ENCODE data around the gene SNAPC1.

Gene SNAPC1

DNA sequence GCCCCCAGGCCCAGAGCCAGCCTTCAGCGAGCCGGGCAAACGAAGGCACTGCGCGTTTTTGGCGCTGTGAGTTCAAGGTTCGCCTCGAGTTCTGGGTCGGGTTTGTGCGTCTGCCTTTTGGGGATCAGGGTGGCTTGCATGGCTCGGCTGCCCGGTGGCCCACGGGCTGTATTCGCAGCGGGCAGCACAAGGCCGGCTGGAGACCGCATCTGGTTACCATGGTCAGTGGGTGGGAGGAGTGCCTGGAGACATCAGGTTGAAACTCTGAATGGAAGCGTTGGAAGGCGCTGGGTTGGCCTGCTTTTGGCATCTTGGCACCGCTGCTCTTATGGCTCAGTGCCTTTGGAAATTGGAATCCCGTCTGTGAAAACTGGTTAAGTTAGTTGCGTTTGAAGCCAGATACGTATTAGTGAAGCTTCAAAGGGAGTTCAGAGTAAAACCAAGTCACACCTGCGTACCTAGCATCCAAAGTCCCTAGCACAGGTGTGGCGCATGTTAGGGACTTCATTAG lies 50.9 kb downstream of the SNAPC1 start:
- Mint-ChIP-seq H3K4me3 (peak overlapping the region; percentile 73), H3K9me3 (no peaks in the 10 kb centered on the region), H3K27ac (no peak overlapping the region), H3K27me3 (peaks cover 61% of the 10 kb centered on the region), H3K36me3 (ENCODE audit: low read depth) (no peaks in the 10 kb centered on the region), H3K4me1 (ENCODE audit: low read depth) (peaks cover 11% of the 10 kb centered on the region)

- Mint-ChIP-seq H3K27ac (no peak overlapping the region), H3K4me3 (no peak overlapping the region), H3K9me3 (no peaks in the 10 kb centered on the region), H3K27me3 (peaks cover 20% of the 10 kb centered on the region), H3K36me3 (ENCODE audit: low read depth) (no peaks in the 10 kb centered on the region), H3K4me1 (ENCODE audit: low read depth) (no peaks in the 10 kb centered on the region)
Observed at GRCh38 chr14:61822458-61822857, 60.2 kb downstream of the SNAPC1 start.

DNA sequence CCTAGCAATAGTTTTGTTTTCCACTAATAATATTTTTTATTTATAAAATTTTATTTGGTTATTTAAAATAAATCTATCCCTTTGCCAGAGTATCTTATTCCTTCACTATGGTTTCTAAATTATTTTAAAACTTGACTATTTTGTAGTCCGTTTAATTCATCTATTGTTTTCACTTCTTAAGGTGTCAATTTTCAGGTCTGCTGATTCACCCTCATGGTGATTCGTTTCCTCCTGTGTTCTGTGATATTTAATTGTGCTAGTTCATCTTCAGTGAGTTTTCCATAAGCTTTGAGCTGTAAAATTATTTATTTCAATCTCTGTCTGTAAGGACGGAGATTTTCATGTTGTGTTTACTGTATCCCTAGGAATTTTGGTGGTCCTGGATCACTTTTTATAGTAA lies 70.6 kb downstream of the SNAPC1 start:
- no peaks in the 10 kb centered on the region for H3K9me3 Mint-ChIP-seq
- no peak overlapping the region for H3K27ac Mint-ChIP-seq
- no peak overlapping the region for H3K4me3 Mint-ChIP-seq
- H3K36me3 Mint-ChIP-seq (ENCODE audit: low read depth): no peaks in the 10 kb centered on the region
- H3K4me1 Mint-ChIP-seq (ENCODE audit: low read depth): peaks cover 11% of the 10 kb centered on the region
- no peaks in the 10 kb centered on the region for H3K27me3 Mint-ChIP-seq

- no peak overlapping the region for H3K4me3 Mint-ChIP-seq
- no peaks in the 10 kb centered on the region for H3K27me3 Mint-ChIP-seq
- H3K27ac Mint-ChIP-seq: no peak overlapping the region
- no peaks in the 10 kb centered on the region for H3K36me3 Mint-ChIP-seq (ENCODE audit: low read depth)
- H3K9me3 Mint-ChIP-seq: no peaks in the 10 kb centered on the region
- peaks cover 11% of the 10 kb centered on the region for H3K4me1 Mint-ChIP-seq (ENCODE audit: low read depth)
Observed at GRCh38 chr14:61836184-61836583, 74.0 kb downstream of the SNAPC1 start.

- H3K27ac Mint-ChIP-seq: no peak overlapping the region
- peaks cover 11% of the 10 kb centered on the region for H3K4me1 Mint-ChIP-seq (ENCODE audit: low read depth)
- no peaks in the 10 kb centered on the region for H3K9me3 Mint-ChIP-seq
- H3K4me3 Mint-ChIP-seq: no peak overlapping the region
- H3K27me3 Mint-ChIP-seq: no peaks in the 10 kb centered on the region
- no peaks in the 10 kb centered on the region for H3K36me3 Mint-ChIP-seq (ENCODE audit: low read depth)
Observed at GRCh38 chr14:61836807-61837206, 74.6 kb downstream of the SNAPC1 start.

- Mint-ChIP-seq H3K36me3 (ENCODE audit: low read depth) (no peaks in the 10 kb centered on the region), H3K27ac (no peak overlapping the region), H3K9me3 (no peaks in the 10 kb centered on the region), H3K4me3 (no peak overlapping the region), H3K27me3 (no peaks in the 10 kb centered on the region), H3K4me1 (ENCODE audit: low read depth) (peaks cover 6% of the 10 kb centered on the region)
Observed at GRCh38 chr14:61837336-61838229, 75.4 kb downstream of the SNAPC1 start.

DNA sequence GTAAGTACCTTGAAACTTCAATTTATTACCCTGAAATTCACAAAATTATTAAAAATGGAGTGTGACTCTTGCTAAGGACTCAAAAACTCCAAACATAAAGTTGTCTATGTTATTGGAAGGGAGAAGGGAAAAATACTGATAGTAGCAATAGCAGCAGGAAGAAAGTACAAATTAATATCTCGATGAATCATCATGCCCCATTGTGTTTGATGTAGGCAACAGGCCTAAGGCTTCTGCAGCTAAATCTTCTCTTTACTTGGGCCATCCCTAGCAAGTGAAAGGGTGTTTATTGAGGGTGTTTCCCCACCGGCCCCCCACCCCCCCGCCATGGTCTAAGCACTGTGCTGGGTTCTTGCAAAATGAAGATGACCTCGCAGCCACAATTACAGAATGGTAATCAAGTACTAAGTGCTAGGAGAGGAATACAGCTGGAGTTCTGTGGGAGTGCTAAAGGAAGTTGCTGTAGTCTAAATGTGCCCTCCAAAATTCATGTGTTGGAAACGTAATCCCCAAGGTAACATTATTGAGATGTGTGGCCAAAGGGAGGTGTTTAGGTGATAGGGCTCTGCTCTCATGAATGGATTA lies 76.5 kb downstream of the SNAPC1 start:
- Mint-ChIP-seq H3K27ac (no peak overlapping the region), H3K9me3 (no peaks in the 10 kb centered on the region), H3K4me3 (no peak overlapping the region), H3K4me1 (ENCODE audit: low read depth) (no peaks in the 10 kb centered on the region), H3K36me3 (ENCODE audit: low read depth) (no peaks in the 10 kb centered on the region), H3K27me3 (peaks cover 7% of the 10 kb centered on the region)

GRCh38 chr14:61839507-61839906 lies 77.3 kb downstream of the SNAPC1 start:
- Mint-ChIP-seq H3K36me3 (ENCODE audit: low read depth) (no peaks in the 10 kb centered on the region), H3K27ac (no peak overlapping the region), H3K27me3 (peaks cover 12% of the 10 kb centered on the region), H3K4me3 (no peak overlapping the region), H3K9me3 (no peaks in the 10 kb centered on the region), H3K4me1 (ENCODE audit: low read depth) (no peaks in the 10 kb centered on the region)

DNA sequence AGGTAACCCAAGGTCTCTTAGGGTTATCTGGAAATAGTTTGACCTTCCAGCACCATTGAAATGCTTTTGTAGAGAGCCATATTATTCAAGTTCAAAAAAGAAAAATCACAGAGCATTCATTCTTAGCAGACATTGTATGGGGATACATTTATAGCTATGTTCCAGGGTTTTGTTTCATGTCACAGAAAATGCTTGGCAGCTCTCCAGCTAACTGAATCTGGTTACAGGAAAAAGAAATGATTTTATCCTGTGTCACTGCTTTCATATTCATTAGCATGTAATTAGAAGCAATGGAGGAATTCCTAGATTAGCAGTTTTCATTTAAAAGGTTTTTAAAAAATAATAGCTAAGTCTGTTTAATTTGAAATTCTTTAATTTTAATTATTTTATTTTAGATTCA lies 78.9 kb downstream of the SNAPC1 start:
- H3K27me3 Mint-ChIP-seq: peaks cover 15% of the 10 kb centered on the region
- no peak overlapping the region for H3K4me3 Mint-ChIP-seq
- no peaks in the 10 kb centered on the region for H3K4me1 Mint-ChIP-seq (ENCODE audit: low read depth)
- no peaks in the 10 kb centered on the region for H3K9me3 Mint-ChIP-seq
- H3K36me3 Mint-ChIP-seq (ENCODE audit: low read depth): no peaks in the 10 kb centered on the region
- H3K27ac Mint-ChIP-seq: no peak overlapping the region
